ENCODE results near the gene ATOSA.

DNA sequence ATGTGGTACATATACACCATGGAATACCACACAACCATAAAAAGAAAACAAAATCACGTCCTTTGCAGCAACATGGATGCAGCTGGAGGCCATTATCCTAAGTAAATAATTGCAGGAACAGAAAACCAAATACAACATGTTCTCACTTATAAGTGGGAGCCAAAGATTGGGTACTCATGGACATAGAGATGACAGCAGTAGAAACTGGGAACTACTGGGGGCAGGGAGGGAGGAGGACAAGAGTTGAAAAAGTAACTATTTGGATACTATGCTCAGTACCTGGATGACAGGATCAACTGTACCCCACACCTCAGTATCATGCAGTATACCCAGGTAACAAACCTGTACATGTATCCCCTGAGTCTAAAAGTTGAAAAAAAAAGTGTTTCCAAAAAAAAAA, 23.2 kb upstream of the ATOSA start:
- TF ChIP-seq, protein P1, sequence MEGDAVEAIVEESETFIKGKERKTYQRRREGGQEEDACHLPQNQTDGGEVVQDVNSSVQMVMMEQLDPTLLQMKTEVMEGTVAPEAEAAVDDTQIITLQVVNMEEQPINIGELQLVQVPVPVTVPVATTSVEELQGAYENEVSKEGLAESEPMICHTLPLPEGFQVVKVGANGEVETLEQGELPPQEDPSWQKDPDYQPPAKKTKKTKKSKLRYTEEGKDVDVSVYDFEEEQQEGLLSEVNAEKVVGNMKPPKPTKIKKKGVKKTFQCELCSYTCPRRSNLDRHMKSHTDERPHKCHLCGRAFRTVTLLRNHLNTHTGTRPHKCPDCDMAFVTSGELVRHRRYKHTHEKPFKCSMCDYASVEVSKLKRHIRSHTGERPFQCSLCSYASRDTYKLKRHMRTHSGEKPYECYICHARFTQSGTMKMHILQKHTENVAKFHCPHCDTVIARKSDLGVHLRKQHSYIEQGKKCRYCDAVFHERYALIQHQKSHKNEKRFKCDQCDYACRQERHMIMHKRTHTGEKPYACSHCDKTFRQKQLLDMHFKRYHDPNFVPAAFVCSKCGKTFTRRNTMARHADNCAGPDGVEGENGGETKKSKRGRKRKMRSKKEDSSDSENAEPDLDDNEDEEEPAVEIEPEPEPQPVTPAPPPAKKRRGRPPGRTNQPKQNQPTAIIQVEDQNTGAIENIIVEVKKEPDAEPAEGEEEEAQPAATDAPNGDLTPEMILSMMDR (IDR thresholded peaks at IDR 0.05; ENCODE audit: poor library complexity) = no peak
- TF ChIP-seq EZH2 (IDR thresholded peaks at IDR 0.05; ENCODE audit: borderline replicate concordance) = no peak
